GM18907 (cell line): ENCODE measurements around the gene FBXO34.
"Not testable (repeated sequence)": the region's sequence is repeated elsewhere in the genome, so short reads cannot be mapped to it uniquely, and the experiment has no call there.

ENCODE experiments used
- ATAC-seq: cut with Tn5 transposase; IDR thresholded peaks from one replicate; pipeline ENCODE4 v1.9.1; 2021; ENCODE audit warnings: mild to moderate bottlenecking, moderate library complexity; ENCODE audit not compliant: unreplicated experiment

The FBXO34 gene

DNA sequence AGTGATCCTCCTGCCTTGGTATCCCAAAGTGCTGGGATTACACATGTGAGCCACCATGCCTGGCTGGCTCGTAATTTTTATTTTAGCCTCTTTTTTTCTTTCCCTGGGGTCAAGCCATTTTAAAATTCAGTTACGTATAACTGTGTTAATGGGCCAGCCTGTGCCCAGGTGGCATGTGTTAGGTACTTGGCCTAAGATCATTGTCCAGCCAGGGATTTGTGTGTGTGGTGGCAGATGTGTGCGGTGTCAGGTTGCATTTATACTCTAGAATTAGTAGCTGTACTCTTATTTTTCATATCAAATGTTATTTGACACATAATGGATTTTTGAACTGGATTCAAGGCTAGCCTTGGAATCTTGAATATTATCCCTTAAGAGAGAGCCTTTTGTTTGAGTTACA is 69.3 kb downstream of the FBXO34 start:
- no peak for ATAC-seq

DNA sequence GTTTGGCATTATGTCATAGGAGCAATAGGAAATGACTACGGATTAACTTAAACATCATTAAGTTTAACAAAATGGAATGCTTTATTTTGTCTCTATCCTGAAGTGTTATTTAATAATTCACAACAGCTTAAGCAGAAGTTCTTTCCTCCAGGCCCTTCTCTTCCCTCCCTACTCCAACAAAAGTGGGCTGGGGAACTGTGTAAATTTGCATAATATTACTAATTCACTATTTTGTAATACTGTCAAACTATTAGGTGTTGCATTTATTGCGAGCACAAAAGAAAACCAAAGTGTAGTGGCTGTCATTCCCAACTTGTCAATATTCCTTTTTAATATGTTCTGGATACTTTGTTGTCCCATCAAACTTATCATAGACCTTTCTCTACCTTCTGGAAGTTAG is 70.6 kb downstream of the FBXO34 start:
- ATAC-seq: no peak

DNA sequence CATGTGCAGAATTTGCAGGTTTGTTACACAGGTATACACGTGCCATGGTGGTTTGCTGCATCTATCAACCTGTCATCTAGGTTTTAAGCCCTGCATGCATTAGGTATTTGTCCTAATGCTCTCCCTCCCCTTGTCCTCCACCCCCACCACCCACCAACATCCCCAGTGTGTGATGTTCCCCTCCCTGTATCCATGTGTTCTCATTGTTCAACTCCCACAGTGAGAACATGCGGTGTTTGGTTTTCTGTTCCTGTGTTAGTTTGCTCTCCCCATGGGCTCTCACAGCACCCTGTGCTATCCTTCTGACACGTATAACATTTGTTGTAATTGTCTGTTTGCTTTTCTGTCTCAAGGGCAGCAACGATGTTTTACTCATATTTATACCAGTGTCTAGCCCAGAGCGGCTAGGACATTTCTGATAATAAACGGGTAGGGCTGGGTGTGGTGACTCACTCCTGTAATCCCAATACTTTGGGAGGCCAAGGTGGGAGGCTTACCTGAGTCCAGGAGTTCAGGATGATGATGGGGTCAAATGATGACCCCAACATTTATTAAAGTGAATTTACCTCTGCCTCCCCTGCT is 73.5 kb downstream of the FBXO34 start:
- ATAC-seq: not testable (repeated sequence)

DNA sequence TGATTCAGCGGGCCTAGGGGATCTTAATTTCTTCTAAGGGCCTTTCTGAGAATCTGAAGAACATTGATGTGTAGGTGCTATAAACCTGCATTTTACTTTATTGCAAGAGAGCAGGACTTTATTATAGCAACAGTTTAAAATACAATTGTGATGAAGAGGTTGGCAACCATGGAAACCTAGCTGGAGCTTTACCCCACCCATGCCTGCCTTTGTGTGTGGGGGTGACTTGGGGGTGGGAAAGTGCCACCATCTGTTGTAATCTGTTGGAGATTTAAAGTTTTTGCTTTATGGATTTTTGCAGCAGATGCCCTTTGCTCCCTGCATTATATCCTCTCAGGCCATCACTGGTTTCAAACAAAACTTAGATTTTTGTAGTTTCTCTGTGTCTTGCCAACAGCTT is 75.8 kb downstream of the FBXO34 start:
- ATAC-seq: no peak

DNA sequence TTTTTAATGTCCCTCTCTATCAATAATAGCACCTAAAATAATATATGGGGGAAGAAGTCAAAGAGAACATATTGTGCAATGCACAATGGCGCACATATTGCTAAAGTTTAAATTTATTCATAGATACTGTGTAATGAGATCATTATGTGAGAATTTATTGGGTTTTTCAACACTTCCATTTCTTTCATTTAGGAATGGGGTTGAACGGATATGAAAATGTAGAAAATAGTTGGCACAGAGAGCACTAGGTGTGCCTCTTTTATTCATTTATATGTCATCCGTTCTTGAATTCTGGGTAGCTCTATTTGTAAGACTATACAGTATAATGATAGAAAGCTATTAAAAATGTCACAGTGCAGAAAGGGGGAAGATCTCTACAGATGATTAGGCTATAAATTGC is 76.5 kb downstream of the FBXO34 start:
- ATAC-seq: no peak

DNA sequence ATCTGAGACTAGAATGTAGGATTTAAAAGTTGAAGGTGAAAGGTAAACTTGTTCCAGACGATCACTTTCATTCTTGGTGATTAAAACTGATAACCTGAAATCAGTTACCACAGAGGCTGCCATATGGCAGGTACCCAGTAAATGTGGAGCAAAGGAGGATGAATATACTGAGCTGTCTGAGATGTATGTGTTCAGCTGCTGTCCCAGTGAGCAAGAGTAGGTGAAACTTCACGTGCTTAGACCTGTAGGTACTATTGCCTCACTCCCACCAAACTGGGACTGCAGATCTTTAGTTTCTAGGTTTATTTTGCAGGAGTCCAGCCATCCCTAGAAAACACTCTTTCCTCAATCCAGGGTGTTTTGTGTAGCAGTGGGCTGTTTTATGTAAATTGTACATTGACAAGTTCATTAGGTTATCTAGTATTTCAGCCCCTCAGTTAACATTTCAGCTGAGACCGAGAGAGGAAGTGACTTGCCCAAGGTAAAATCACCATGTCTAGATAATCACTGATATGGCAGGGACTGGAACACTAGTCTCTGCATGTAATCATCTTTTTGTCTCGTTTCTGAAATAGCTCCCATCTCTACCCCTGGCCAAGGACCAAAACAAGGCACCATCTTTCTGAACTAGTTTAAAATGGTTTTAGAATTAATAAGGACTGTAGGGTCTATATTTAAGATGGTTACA is 77.7 kb downstream of the FBXO34 start:
- peak; percentile 49 for ATAC-seq

DNA sequence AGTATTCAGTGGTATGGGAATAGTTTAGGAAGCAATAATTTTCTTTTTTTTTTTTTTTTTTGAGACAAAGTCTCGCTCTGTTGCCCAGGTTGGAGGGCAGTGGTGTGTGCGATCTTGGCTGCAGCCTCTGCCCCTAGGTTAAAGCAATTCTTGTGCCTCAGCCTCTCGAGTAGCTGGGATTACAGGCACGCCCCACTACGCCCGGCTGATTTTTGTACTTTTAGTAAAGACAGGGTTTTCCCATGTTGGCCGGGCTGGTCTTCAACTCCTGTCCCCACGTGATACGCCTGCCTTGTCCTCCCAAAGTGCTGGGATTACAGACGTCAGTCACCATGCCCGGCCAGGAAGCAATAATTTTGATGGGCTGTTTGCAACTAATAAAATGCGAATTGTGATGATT is 78.3 kb downstream of the FBXO34 start:
- ATAC-seq: no peak

DNA sequence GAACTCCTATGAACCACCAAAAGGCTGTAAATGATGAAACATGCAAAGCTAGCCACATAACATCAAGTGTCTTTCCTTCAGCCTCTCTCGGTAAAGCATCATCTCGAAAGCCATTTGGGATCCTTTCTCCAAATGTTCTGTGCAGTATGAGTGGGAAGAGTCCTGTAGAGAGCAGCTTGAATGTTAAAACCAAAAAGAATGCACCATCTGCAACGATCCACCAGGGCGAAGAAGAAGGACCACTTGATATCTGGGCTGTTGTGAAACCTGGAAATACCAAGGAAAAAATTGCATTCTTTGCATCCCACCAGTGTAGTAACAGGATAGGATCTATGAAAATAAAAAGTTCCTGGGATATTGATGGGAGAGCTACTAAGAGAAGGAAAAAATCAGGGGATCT is 79.2 kb downstream of the FBXO34 start:
- no peak for ATAC-seq

DNA sequence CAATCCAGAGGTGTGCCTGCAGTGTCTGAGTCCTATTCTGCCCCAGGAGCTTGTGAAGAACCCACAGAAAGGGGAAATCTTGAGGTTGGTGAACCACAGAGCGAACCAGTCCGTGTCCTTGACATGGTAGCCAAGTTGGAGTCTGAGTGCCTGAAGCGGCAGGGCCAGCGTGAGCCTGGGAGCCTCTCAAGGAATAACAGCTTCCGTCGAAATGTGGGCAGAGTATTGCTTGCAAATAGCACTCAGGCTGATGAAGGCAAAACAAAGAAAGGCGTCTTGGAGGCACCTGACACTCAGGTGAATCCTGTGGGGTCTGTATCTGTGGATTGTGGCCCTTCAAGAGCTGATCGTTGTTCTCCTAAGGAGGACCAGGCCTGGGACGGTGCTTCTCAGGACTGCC is 79.9 kb downstream of the FBXO34 start:
- ATAC-seq: no peak

DNA sequence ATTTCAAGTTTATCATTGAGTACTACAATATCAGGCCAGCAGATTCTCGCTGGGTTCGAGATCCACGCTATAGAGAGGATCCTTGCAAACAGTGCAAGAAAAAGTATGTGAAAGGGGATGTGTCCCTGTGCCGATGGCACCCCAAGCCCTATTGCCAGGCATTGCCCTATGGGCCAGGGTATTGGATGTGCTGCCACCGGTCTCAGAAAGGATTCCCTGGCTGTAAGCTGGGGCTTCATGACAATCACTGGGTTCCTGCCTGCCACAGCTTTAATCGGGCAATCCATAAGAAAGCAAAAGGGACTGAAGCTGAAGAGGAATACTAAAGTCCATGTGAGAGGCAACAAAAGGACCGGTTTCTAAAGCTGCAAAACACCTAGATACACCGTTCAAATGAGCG is 81.0 kb downstream of the FBXO34 start:
- ATAC-seq: no peak

DNA sequence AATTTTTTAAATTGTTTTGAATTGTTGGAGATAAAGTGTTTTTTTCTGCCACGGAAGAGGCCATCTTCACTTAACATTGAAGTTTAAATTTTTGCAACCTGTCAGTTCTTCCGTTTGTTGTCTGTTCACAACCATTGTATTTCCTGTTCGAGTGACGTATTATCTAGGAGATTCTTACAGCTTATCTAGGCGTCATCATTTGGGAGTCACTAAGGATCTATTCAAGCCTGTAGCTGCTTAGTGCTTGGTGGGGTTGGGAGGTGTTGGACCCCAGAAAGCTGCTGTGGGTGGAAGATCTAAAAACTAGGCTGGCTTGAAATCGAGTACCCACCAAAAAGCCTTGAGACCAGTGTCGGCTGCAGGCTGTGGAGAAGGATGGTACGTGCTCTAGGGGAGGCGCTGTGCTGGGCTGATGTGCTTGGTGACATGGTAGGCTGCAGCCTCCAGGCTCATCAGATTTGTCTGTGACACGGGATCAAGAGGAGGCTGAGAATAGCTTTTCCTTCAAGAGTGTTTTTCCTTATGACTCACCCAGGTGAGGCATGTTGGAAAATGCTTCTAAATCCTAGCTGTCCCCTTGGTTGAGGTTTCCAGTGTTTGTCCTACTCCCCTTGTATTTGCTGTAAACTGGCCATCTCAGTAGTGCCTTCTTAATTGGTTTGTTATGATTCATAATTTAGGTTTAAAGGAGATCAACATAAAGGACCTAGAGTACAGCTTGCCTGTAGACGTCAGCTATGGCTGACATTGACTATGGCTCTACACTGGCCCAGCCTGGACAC is 82.7 kb downstream of the FBXO34 start:
- no peak for ATAC-seq

DNA sequence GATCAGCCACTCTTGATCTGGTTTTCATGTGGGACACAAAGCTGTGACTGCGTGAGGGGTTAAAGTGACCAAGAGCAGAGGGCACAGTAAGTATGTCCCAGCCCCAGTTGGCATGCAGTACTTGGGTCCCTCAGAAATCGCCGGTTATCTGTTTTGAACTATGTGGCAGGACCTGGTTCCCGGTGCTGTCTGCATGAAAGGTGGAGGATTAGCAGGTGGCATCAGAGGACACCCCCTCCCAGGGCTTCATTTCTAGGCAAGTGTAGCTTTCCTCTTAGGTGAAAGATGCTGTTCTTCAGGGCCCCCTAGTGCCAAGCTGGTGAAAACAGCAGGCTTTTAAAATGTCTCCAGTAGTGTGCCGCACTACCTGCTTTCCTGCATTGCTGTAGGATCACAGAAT is 83.3 kb downstream of the FBXO34 start:
- ATAC-seq: peak; percentile 77

DNA sequence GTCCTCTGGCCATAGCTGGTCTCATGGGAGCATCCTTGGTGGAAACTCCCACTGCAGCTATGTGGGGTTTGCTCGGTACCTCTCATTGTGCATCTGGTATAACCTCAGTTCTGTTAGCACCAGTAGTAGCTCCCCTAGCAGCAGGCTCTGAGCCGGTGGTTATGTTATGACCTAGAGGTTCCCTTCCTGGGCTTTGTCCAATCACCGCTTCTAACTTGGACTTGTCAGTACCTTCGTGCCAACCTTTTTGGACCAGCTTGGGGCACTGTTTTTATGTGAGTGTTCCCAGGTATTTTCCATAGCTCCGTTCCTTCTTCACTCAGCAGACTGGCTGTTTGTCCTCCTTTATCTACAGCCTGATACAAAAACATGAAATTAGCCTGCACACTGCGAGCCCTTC is 84.7 kb downstream of the FBXO34 start:
- no peak for ATAC-seq

DNA sequence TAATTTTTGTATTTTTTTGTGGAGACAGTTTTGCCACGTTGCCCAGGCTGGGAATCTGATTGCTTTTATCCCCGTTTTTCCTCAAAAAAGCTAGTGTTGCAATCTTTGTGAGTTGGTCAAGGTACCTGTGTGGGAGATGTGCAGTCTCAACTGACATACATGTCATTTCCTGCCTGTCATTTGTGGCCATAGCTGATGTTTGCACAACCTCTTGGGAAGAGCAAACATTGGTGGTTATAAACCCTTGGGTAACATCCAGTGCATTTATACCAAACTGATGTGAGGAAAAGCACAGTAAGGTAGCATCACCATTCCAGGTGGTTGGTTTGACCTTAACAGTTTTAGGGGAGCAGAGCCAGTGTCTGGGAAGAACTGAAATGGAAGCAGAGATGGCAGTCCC is 85.7 kb downstream of the FBXO34 start:
- ATAC-seq: no peak

DNA sequence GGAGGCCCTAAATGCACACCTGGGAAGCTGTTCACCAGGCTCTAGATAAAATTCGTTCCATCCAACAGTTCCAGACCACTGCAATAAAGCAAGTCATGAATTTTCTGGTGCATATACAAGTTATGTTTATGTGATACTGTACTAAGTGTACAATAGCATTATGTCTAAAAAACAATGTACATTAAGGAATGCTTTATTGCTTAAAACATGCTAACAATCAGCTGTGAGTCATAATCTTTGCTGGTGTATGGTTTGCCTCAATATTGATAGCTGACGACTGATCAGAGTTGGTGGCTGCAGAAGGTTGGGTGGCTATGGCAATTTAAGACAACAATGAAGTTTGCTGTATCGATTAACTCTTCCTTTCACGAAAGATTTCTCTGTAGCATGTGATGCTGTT is 88.1 kb downstream of the FBXO34 start:
- ATAC-seq: no peak

DNA sequence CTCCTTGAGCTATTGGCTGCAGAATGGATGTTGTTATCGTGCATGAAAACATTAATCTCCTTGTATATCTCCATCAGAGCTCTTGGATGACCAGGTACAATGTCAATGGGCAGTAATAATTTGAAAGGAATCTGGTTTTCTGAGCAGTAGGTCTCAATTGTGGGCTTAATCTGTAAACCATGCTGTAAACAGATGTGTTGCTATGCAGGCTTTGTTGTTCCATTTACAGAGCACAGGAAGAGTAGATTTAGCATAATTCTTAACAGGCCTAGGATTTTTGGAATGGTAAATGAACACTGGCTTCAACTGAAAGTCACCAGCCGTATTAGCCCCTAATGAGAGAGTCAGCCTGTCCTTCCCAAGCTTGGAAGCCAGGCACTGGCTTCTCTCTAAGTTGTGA is 90.0 kb downstream of the FBXO34 start:
- no peak for ATAC-seq

DNA sequence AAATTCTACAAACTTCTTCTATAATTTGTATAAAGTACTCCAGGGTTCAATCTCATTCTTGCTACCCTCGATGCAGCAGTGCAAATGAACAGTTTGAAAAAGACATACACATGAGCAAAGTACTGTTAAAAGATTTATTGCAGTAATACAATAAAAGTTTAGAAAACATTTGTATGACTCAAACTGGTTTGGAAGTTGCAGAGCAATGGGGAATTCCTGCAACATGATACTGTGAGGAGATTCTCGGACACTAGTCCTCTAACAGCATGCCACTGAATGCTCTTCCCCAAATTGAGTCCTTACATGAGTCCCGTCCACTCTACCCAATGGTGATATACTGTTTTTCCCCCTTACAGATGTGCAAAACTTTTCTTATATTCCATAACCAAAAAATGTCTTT is 95.0 kb downstream of the FBXO34 start:
- no peak for ATAC-seq

DNA sequence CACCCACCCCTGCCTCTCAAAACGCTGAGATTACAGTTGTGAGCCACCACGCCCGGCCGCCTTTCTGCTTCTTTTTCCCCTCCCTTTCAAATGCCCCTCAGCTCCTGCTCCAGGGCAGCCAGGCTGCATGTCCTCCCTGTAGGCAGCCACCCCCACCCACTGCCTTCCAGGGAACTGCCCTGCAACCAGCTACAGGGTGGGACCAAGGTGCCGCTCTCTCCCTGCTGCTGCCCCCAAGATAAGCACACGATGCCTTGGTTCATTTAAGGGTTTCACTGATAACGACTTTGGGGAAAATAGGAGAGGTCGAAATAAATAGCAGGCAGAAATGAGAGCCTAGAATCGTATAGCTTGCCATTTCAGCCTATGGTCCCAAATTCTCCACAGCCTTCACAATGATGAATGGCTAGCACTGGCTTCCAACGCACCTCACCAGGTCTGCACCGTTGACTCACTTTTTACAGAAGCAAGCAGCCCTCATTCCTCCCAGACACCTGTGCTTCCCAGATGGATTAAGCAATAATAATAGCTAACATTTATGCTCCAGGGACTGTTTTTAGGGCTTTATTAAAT is 99.7 kb downstream of the FBXO34 start:
- no peak for ATAC-seq

DNA sequence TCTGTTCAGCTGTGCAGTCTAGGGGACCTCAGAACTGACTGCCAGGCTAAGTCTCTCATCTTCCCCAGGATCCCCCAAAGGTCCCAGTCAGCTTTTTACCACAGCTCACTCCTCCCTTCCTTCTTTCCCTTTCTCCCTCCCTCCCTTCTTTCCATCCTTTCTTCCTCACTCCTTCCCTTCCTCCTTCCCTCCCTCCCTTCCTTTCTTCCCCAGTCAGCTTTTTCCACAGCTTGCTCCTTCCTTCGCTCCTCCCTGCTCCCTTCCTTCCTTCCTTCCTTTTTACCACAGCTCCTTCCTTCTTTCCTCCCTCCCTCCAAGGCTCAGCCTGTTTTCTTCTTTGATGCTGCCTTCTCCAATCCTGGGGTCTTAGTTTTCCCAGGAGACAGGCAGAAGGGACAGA is 101.2 kb downstream of the FBXO34 start:
- ATAC-seq: no peak

DNA sequence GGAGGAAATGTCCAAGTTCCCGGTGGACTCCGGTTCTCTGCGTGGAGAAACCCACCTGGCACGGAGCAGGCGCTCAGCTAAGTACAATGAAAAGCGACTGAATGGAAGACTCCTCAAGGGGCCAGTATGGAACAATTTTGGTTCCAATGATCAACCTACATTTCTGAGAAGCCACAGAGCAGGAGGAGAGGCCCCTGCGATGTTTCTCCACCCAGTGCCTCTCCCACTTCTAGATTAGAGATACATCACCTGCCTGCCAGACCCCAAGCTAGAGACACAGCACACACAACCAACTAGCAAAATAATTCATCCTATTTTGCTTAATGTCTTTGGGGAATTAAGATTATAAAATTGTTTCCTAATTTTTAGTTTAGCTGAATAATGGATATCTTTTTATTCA is 101.6 kb downstream of the FBXO34 start:
- no peak for ATAC-seq

DNA sequence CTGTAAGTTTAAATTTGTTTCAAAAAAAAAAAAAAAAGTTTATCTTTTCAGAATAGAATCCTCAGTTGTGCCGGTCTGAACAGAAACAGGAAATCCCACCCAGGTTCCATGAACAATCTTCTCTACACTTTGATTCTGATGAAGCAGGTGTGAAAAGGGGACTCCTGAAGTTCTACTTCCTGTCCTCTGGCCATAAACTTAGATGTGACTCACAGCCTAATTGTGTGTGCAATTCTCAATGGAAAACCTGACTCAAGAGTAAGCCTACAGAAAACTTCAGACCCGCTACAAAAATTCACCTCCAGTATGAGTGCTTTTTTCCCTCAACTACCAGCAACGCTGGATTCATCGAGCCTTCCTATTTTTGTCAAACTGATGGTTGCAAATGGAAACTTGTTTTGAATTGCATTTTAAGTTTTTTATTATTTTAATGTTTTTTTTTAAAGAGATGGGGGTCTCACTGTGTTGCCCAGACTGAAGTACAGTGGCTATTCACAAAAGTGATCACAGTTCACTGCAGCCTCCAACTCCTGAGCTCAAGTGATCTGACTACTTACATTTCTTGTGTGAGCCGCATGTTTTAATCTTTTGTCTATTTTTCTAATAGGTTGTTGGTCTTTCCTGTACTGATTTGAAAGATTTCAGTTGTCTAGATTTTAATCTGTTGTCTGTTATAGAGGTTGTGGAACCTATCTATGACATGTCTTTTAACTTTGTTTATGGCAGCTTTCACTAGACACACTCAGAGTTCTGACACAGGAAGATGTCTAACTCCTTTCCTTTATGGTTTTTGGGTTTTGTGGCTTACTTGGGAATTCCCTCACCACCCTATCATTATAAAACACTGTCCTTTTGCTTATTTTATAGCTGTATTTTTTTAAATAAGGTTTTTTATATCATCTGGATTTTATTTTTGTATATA is 102.8 kb downstream of the FBXO34 start:
- peak; percentile 51 for ATAC-seq
